Body of pancreas (tissue), 4 donors: ENCODE results near the gene USF2.

Experiments used
- CTCF ChIP-seq, 7 experiments: fragments of 450-650 bp in 4 of 7; fragments of 200-600 bp in 3 of 7; sonication (generic) in 3 of 7; IDR thresholded peaks; one replicate each; pipeline ENCODE4 v1.5.1; 2016 to 2019; ENCODE audit warnings: antibody characterized with exemption in 7 of 7
- POLR2A ChIP-seq, 3 donors: fragments of 450-650 bp; IDR thresholded peaks; one replicate each; pipeline ENCODE4 v1.6.1; 2016; ENCODE audit warnings: antibody characterized with exemption in 3 of 3, mild to moderate bottlenecking in 2 of 3

DNA sequence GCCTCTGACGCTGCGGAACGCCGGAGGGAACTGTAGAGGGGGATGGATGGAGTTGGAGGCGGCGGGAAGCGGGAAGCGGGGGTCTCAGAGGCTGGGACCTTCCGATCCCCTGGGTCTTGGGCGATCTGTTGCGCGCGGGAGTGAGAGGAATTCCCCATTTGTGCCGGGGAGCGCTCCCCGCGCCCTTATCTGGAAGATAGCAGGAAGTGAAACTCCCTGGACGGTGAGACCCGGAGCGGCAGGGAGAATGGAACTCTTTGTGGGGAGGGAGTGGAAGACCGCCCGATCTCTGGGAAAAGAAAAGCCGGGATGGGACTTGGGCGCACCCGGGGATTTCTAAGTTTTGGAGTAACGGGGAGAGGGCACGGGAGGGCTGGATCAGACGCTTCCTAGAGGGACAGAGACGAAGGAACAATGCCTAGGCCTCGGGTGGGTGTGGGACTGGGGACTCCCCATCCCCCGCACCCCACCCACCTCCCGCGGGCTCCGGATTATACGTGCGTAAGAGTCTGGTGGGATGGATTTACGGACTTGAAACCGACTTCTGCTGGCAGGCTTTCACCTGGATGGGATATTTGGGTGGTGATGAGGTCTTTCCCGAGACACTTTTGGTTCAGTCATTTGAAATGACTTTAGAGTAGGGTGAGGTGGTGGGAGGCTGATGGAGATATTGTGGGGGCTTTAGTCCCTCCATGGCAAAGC is 19.5 kb upstream of the USF2 start:
- TF ChIP-seq CTCF (IDR thresholded peaks at IDR 0.05) (no peak), POLR2A (IDR thresholded peaks at IDR 0.05) (no peak)
